HepG2 (cell line): ENCODE data around the gene GADD45G.

ENCODE experiments used
- CHCHD3 ChIP-seq: sonication (generic); formaldehyde crosslinking; IDR thresholded peaks from 2 replicates; pipeline ENCODE4 v1.8.0; 2022; ENCODE audit warnings: mild to moderate bottlenecking, missing genetic modification reagents, moderate library complexity
- CTCF ChIP-seq: sonication (generic); formaldehyde crosslinking; IDR thresholded peaks from 2 replicates; pipeline ENCODE4 v1.5.0; 2020; ENCODE audit warnings: mild to moderate bottlenecking, missing genetic modification reagents, moderate library complexity
- EP300 ChIP-seq, 3 experiments: sonication (generic) in 1 of 3; formaldehyde crosslinking in 1 of 3; IDR thresholded peaks; 2 replicates each; pipeline versions ENCODE4 v1.5.1 to v1.6.1; 2011 to 2020; ENCODE audit warnings: low read depth in 2 of 3, low read length in 2 of 3, borderline replicate concordance in 1 of 3, improper control_type of control experiment in 1 of 3, mild to moderate bottlenecking in 1 of 3, missing genetic modification reagents in 1 of 3, moderate library complexity in 1 of 3
- FOXP1 ChIP-seq, 2 experiments: fragments of 450-650 bp in 1 of 2; IDR thresholded peaks; 2 replicates each; pipeline ENCODE4 v1.6.1; 2017 to 2018; ENCODE audit warnings: antibody characterized with exemption in 1 of 2
- HDAC2 ChIP-seq: sonication (generic); formaldehyde crosslinking; IDR thresholded peaks from 2 replicates; pipeline ENCODE4 v1.4.0; 2020; ENCODE audit warnings: missing genetic modification reagents
- IRX3 ChIP-seq: sonication (generic); formaldehyde crosslinking; IDR thresholded peaks from 2 replicates; pipeline ENCODE4 v1.8.1; 2023; ENCODE audit warnings: mild to moderate bottlenecking, low read depth, missing genetic modification reagents, borderline replicate concordance
- MAFF ChIP-seq: IDR thresholded peaks from 2 replicates; pipeline ENCODE4 v1.6.1; 2011; ENCODE audit warnings: low read depth, low read length, improper control_type of control experiment
- PCBP1 ChIP-seq: fragments of 200-400 bp; formaldehyde crosslinking; IDR thresholded peaks from 2 replicates; pipeline ENCODE4 v1.6.1; 2017; ENCODE audit warnings: mild to moderate bottlenecking, low read depth, low read length, borderline replicate concordance
- POLR2A ChIP-seq, 2 experiments: IDR thresholded peaks; 2 replicates each; pipeline ENCODE4 v1.6.1; 2011; ENCODE audit warnings: low read depth in 2 of 2, low read length in 2 of 2, mild to moderate bottlenecking in 1 of 2, moderate library complexity in 1 of 2; ENCODE audit not compliant: insufficient read depth in 1 of 2
- SRSF1 ChIP-seq: fragments of 200-400 bp; formaldehyde crosslinking; optimal IDR thresholded peaks from 2 replicates; pipeline ENCODE3; 2017; ENCODE audit warnings: mild to moderate bottlenecking, low read depth, low read length, moderate library complexity
- USF2 ChIP-seq, 2 experiments: sonication (generic) in 1 of 2; formaldehyde crosslinking in 1 of 2; IDR thresholded peaks; 2 replicates each; pipeline versions ENCODE4 v1.5.1 to v1.6.1; 2011 to 2020; ENCODE audit warnings: borderline replicate concordance in 1 of 2, low read depth in 1 of 2, low read length in 1 of 2, mild to moderate bottlenecking in 1 of 2, missing genetic modification reagents in 1 of 2, moderate library complexity in 1 of 2
- ZFP37 ChIP-seq: sonication (generic); formaldehyde crosslinking; IDR thresholded peaks from 2 replicates; pipeline ENCODE4 v1.4.0; 2020; ENCODE audit warnings: missing genetic modification reagents, borderline replicate concordance
- ZNF772 ChIP-seq: sonication (generic); formaldehyde crosslinking; IDR thresholded peaks from 2 replicates; pipeline ENCODE4 v1.5.0; 2020; ENCODE audit warnings: mild to moderate bottlenecking, missing genetic modification reagents

GRCh38 chr9:89598363-89598713 lies 6.5 kb upstream of the GADD45G start:
- no peak for TF ChIP-seq HDAC2 (CRISPR knock-in tag)
- no peak for TF ChIP-seq MAFF
- TF ChIP-seq EP300 (IDR thresholded peaks at IDR 0.05; ENCODE audit: low read depth in 2 of 2, low read length in 2 of 2) = no peak
- no peak for TF ChIP-seq EP300 (CRISPR knock-in tag; IDR thresholded peaks at IDR 0.05; ENCODE audit: borderline replicate concordance)
- no peak for TF ChIP-seq FOXP1 (IDR thresholded peaks at IDR 0.05)
- no peak for TF ChIP-seq FOXP1 (CRISPR knock-in tag; IDR thresholded peaks at IDR 0.05)
- TF ChIP-seq ZNF772 (CRISPR knock-in tag) = no peak
- TF ChIP-seq PCBP1 = no peak
- no peak for TF ChIP-seq POLR2A (IDR thresholded peaks at IDR 0.05; ENCODE audit: insufficient read depth in 1 of 2, low read depth in 2 of 2, low read length in 2 of 2)
- no peak for TF ChIP-seq IRX3
- TF ChIP-seq USF2 (IDR thresholded peaks at IDR 0.05; ENCODE audit: low read depth, low read length) = no peak
- no peak for TF ChIP-seq USF2 (CRISPR knock-in tag; IDR thresholded peaks at IDR 0.05; ENCODE audit: borderline replicate concordance)
- TF ChIP-seq ZFP37 (CRISPR knock-in tag) = no peak
- TF ChIP-seq CTCF (CRISPR knock-in tag) = no peak
- TF ChIP-seq CHCHD3 = no peak
- TF ChIP-seq SRSF1 = no peak
